ENCODE measurements around the gene TRAPPC12.

GRCh38 chr2:3433776-3434400 is 54.4 kb downstream of the TRAPPC12 start:
- TF ChIP-seq, protein P1, sequence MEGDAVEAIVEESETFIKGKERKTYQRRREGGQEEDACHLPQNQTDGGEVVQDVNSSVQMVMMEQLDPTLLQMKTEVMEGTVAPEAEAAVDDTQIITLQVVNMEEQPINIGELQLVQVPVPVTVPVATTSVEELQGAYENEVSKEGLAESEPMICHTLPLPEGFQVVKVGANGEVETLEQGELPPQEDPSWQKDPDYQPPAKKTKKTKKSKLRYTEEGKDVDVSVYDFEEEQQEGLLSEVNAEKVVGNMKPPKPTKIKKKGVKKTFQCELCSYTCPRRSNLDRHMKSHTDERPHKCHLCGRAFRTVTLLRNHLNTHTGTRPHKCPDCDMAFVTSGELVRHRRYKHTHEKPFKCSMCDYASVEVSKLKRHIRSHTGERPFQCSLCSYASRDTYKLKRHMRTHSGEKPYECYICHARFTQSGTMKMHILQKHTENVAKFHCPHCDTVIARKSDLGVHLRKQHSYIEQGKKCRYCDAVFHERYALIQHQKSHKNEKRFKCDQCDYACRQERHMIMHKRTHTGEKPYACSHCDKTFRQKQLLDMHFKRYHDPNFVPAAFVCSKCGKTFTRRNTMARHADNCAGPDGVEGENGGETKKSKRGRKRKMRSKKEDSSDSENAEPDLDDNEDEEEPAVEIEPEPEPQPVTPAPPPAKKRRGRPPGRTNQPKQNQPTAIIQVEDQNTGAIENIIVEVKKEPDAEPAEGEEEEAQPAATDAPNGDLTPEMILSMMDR (IDR thresholded peaks at IDR 0.05; ENCODE audit: borderline replicate concordance, extremely low read depth, low read length, poor library complexity, severe bottlenecking): no peak
- TF ChIP-seq EZH2 (IDR thresholded peaks at IDR 0.05; ENCODE audit: borderline replicate concordance, low read depth, low read length, severe bottlenecking): no peak

Measured in DND-41 (cell line).